Urinary bladder (tissue), 4 donors: ENCODE data around the gene LRRTM3. TPM values are rescaled to one million over a fixed set of nuclear protein-coding genes. Genes with fewer than 3 reads are reported as not detected.

Experiments used
- DNase-seq: peaks from one replicate; pipeline ENCODE4 v3.0.0-alpha.2; 2015; ENCODE audit errors: extremely low spot score
- H3K27ac ChIP-seq: one replicate; pipeline ENCODE4 v1.5.1; 2013; ENCODE audit warnings: low read depth, mild to moderate bottlenecking, moderate library complexity
- H3K36me3 ChIP-seq: one replicate; pipeline ENCODE4 v1.6.1; 2013; ENCODE audit warnings: mild to moderate bottlenecking, moderate library complexity; ENCODE audit not compliant: insufficient read depth
- H3K4me1 ChIP-seq: one replicate; pipeline ENCODE4 v1.6.1; 2013; ENCODE audit warnings: mild to moderate bottlenecking, moderate library complexity; ENCODE audit not compliant: insufficient read depth
- H3K4me3 ChIP-seq: one replicate; pipeline ENCODE4 v1.5.1; 2013; ENCODE audit warnings: low read depth, low read length
- WGBS: extraction: QIAGEN DNeasy Blood & Tissue Kit; methylation state at CpG from one replicate; pipeline ENCODE4 v1.1.7; 2013; 5-methylcytosine and 5-hydroxymethylcytosine counted together
- polyA plus RNA-seq: library from polyadenylated mRNA; stranded (reverse); fragments of 200-250 nt; gene quantifications from one replicate; pipeline ENCODE4 v1.2.3, GENCODE V29; 2013
- total RNA-seq: library from RNA; depleted of rRNA; stranded (reverse); fragments of >200 nt; gene quantifications from one replicate; pipeline ENCODE4 v1.2.3, GENCODE V29; 2014
- donor health status: healthy with polysubstance abuse.
- donor health status: healthy.

Gene LRRTM3
- total and polyA plus RNA-seq, 2 donors: 0.30 to 0.85 TPM

- 31% methylated on average over 4 of the region's 4 CpGs for WGBS
- H3K36me3 ChIP-seq: no peaks in the 10 kb centered on the region
Observed at GRCh38 chr10:67079126-67079525, 153.3 kb downstream of the LRRTM3 start.

GRCh38 chr10:67086327-67087134 is 160.7 kb downstream of the LRRTM3 start:
- no peaks in the 10 kb centered on the region for H3K36me3 ChIP-seq
- no peak for DNase-seq
- H3K4me3 ChIP-seq: no peak overlapping the region
- no peaks in the 10 kb centered on the region for H3K4me1 ChIP-seq
- H3K27ac ChIP-seq: no peak overlapping the region
- WGBS: 22% methylated on average over 2 of the region's 2 CpGs

More at GRCh38 chr10:67079126-67079525, 153.3 kb downstream of the LRRTM3 start:
- Histone ChIP-seq H3K4me3 (no peak overlapping the region), H3K27ac (no peak overlapping the region), H3K4me1 (no peaks in the 10 kb centered on the region)
- DNase-seq: no peak

- no peak for DNase-seq
- Histone ChIP-seq H3K4me1 (no peaks in the 10 kb centered on the region), H3K27ac (no peak overlapping the region)
Observed at GRCh38 chr10:67087135-67087425, 161.2 kb downstream of the LRRTM3 start.

GRCh38 chr10:67088036-67088435 is 162.2 kb downstream of the LRRTM3 start:
- DNase-seq: no peak
- H3K4me1 ChIP-seq: no peaks in the 10 kb centered on the region
- 41% methylated on average over 1 of the region's 1 CpG for WGBS

More at GRCh38 chr10:67087135-67087425, 161.2 kb downstream of the LRRTM3 start:
- no peak overlapping the region for H3K4me3 ChIP-seq
- no peaks in the 10 kb centered on the region for H3K36me3 ChIP-seq

GRCh38 chr10:67095531-67095930 is 169.7 kb downstream of the LRRTM3 start:
- no peak overlapping the region for H3K4me3 ChIP-seq
- 50% methylated on average over 2 of the region's 2 CpGs for WGBS
- no peaks in the 10 kb centered on the region for H3K36me3 ChIP-seq

More at GRCh38 chr10:67088036-67088435, 162.2 kb downstream of the LRRTM3 start:
- Histone ChIP-seq H3K27ac (no peak overlapping the region), H3K4me3 (no peak overlapping the region), H3K36me3 (no peaks in the 10 kb centered on the region)

GRCh38 chr10:67098461-67098860 is 172.6 kb downstream of the LRRTM3 start:
- no peaks in the 10 kb centered on the region for H3K4me1 ChIP-seq
- H3K4me3 ChIP-seq: no peak overlapping the region
- no peak for DNase-seq
- 67% methylated on average over 2 of the region's 2 CpGs for WGBS
- H3K27ac ChIP-seq: no peak overlapping the region
- no peaks in the 10 kb centered on the region for H3K36me3 ChIP-seq

More at GRCh38 chr10:67095531-67095930, 169.7 kb downstream of the LRRTM3 start:
- no peak for DNase-seq
- H3K27ac ChIP-seq: no peak overlapping the region
- no peaks in the 10 kb centered on the region for H3K4me1 ChIP-seq

- no peak overlapping the region for H3K4me3 ChIP-seq
- H3K4me1 ChIP-seq: no peaks in the 10 kb centered on the region
- WGBS: 62% methylated on average over 3 of the region's 3 CpGs
- no peaks in the 10 kb centered on the region for H3K36me3 ChIP-seq
- no peak for DNase-seq
- no peak overlapping the region for H3K27ac ChIP-seq
Observed at GRCh38 chr10:67100951-67101350, 175.1 kb downstream of the LRRTM3 start.

- WGBS: 75% methylated on average over 3 of the region's 3 CpGs
- no peaks in the 10 kb centered on the region for H3K4me1 ChIP-seq
- DNase-seq: no peak
- H3K27ac ChIP-seq: no peak overlapping the region
- no peak overlapping the region for H3K4me3 ChIP-seq
- H3K36me3 ChIP-seq: no peaks in the 10 kb centered on the region
Observed at GRCh38 chr10:67107670-67108069, 181.8 kb downstream of the LRRTM3 start.

GRCh38 chr10:67110286-67110685 is 184.4 kb downstream of the LRRTM3 start:
- H3K4me1 ChIP-seq: no peaks in the 10 kb centered on the region
- DNase-seq: no peak

GRCh38 chr10:67112765-67113164 is 186.9 kb downstream of the LRRTM3 start:
- Histone ChIP-seq H3K4me3 (no peak overlapping the region), H3K27ac (no peak overlapping the region), H3K36me3 (no peaks in the 10 kb centered on the region), H3K4me1 (no peaks in the 10 kb centered on the region)
- WGBS: 95% methylated on average over 1 of the region's 1 CpG
- DNase-seq: no peak

More at GRCh38 chr10:67110286-67110685, 184.4 kb downstream of the LRRTM3 start:
- Histone ChIP-seq H3K36me3 (no peaks in the 10 kb centered on the region), H3K4me3 (no peak overlapping the region), H3K27ac (no peak overlapping the region)

GRCh38 chr10:67114945-67115344 is 189.1 kb downstream of the LRRTM3 start:
- peak; percentile 13 for DNase-seq
- H3K27ac ChIP-seq: no peak overlapping the region
- no peak overlapping the region for H3K4me3 ChIP-seq
- H3K36me3 ChIP-seq: no peaks in the 10 kb centered on the region
- no peaks in the 10 kb centered on the region for H3K4me1 ChIP-seq
- WGBS: 86% methylated on average over 2 of the region's 2 CpGs

GRCh38 chr10:67115972-67116371 is 190.1 kb downstream of the LRRTM3 start:
- H3K27ac ChIP-seq: no peak overlapping the region
- no peaks in the 10 kb centered on the region for H3K4me1 ChIP-seq
- no peak overlapping the region for H3K4me3 ChIP-seq
- DNase-seq: peak; percentile 17
- no peaks in the 10 kb centered on the region for H3K36me3 ChIP-seq
- 38% methylated on average over 1 of the region's 1 CpG for WGBS

GRCh38 chr10:67119651-67120050 is 193.8 kb downstream of the LRRTM3 start:
- no peak for DNase-seq
- WGBS: 56% methylated on average over 1 of the region's 1 CpG

GRCh38 chr10:67127441-67127840 is 201.6 kb downstream of the LRRTM3 start:
- Histone ChIP-seq H3K4me3 (no peak overlapping the region), H3K36me3 (no peaks in the 10 kb centered on the region), H3K27ac (no peak overlapping the region), H3K4me1 (no peaks in the 10 kb centered on the region)
- DNase-seq: no peak
- 91% methylated on average over 2 of the region's 2 CpGs for WGBS

More at GRCh38 chr10:67119651-67120050, 193.8 kb downstream of the LRRTM3 start:
- no peaks in the 10 kb centered on the region for H3K4me1 ChIP-seq
- H3K27ac ChIP-seq: no peak overlapping the region
- no peaks in the 10 kb centered on the region for H3K36me3 ChIP-seq
- no peak overlapping the region for H3K4me3 ChIP-seq
